Measurements from ENCODE around the gene STXBP6.

STXBP6 gene

DNA sequence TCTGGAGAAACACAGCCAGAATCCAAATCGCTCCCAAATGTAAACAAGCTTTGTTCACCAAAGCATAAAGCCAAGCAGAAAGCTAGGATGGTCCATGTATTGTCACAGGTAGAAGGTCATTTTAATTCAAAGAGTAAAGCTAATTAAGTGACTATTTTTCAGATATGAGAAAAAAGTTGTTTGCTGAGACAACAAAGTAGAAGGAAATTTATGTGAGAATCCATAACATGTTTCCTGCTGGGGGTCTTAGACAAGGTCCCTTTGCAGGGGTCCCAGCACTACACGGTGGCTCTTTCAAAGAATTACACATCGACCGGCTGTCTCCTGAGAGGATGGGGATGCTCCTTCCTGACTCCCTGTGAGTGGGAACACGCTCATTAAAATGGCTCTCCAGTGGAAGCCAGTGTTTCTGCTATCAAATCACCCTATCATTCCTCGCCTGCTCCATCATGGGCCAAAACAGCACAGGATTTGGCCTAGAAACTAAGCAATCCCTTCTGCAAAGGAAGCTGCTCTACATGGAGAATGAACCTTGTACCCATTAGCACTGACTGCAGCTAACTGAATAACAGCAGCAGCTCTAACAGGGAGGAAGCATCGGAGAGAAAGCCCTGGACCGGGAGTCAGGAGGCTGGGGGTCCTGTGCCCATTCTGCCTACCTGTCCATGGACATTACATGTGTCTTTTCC is 175.3 kb downstream of the STXBP6 start:
- Histone ChIP-seq H3K27ac (ENCODE audit: low read depth, low read length) (no peak overlapping the region), H3K36me3 (ENCODE audit: low read length) (no peaks in the 10 kb centered on the region), H3K9me3 (ENCODE audit: insufficient read depth, low read length) (no peaks in the 10 kb centered on the region), H3K4me2 (ENCODE audit: low read depth, low read length, poor library complexity, severe bottlenecking) (no peak overlapping the region), H3K27me3 (ENCODE audit: low read length) (no peaks in the 10 kb centered on the region), H3F3A (ENCODE audit: insufficient read depth) (no peaks in the 10 kb centered on the region), H3K9me2 (replicated peaks; ENCODE audit: insufficient read depth, low read length) (no peaks in the 10 kb centered on the region), H3K4me3 (ENCODE audit: insufficient read depth, low read length, poor library complexity, severe bottlenecking) (no peak overlapping the region), H3K9ac (ENCODE audit: low read length) (no peak overlapping the region), H2AFZ (ENCODE audit: low read depth, low read length, severe bottlenecking) (no peak overlapping the region), H3K79me2 (ENCODE audit: insufficient read depth, low read length) (no peaks in the 10 kb centered on the region), H4K20me1 (ENCODE audit: low read depth, low read length) (no peaks in the 10 kb centered on the region)
- TF ChIP-seq, protein P1, sequence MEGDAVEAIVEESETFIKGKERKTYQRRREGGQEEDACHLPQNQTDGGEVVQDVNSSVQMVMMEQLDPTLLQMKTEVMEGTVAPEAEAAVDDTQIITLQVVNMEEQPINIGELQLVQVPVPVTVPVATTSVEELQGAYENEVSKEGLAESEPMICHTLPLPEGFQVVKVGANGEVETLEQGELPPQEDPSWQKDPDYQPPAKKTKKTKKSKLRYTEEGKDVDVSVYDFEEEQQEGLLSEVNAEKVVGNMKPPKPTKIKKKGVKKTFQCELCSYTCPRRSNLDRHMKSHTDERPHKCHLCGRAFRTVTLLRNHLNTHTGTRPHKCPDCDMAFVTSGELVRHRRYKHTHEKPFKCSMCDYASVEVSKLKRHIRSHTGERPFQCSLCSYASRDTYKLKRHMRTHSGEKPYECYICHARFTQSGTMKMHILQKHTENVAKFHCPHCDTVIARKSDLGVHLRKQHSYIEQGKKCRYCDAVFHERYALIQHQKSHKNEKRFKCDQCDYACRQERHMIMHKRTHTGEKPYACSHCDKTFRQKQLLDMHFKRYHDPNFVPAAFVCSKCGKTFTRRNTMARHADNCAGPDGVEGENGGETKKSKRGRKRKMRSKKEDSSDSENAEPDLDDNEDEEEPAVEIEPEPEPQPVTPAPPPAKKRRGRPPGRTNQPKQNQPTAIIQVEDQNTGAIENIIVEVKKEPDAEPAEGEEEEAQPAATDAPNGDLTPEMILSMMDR (IDR thresholded peaks at IDR 0.05; ENCODE audit: insufficient read depth, low read length, poor library complexity, severe bottlenecking) = no peak
- TF ChIP-seq EZH2phosphoT487 (conservative IDR thresholded peaks at IDR 0.05; ENCODE audit: low read length) = no peak

DNA sequence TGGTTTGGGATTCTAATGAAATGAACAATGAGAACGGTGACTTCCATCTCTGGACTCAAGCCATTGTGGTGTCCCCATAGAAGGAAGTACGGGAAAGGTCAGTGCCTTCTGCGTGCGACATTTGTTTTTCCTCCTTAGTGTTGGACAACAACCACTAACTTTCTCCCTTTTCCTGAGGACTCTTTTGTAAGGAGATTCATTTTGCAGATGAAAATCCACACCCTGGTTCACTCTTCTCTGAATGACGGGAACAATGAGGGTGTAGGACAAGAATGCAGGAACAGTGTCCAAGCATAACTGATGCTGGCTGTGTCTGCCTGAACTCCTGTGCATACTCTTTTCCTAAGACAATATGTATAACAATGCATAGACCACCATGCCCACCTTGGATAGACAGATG is 176.4 kb downstream of the STXBP6 start:
- TF ChIP-seq EZH2phosphoT487 (conservative IDR thresholded peaks at IDR 0.05; ENCODE audit: low read length) = no peak
- TF ChIP-seq, protein P1 (IDR thresholded peaks at IDR 0.05; ENCODE audit: insufficient read depth, low read length, poor library complexity, severe bottlenecking) = no peak
- H4K20me1 ChIP-seq (ENCODE audit: low read depth, low read length) = no peaks in the 10 kb centered on the region
- no peak overlapping the region for H2AFZ ChIP-seq (ENCODE audit: low read depth, low read length, severe bottlenecking)
- no peaks in the 10 kb centered on the region for H3K27me3 ChIP-seq (ENCODE audit: low read length)
- H3K9me2 ChIP-seq (replicated peaks; ENCODE audit: insufficient read depth, low read length) = no peaks in the 10 kb centered on the region
- H3K4me3 ChIP-seq (ENCODE audit: insufficient read depth, low read length, poor library complexity, severe bottlenecking) = no peak overlapping the region
- H3K9me3 ChIP-seq (ENCODE audit: insufficient read depth, low read length) = no peaks in the 10 kb centered on the region
- no peaks in the 10 kb centered on the region for H3K36me3 ChIP-seq (ENCODE audit: low read length)
- H3K9ac ChIP-seq (ENCODE audit: low read length) = no peak overlapping the region
- no peaks in the 10 kb centered on the region for H3K79me2 ChIP-seq (ENCODE audit: insufficient read depth, low read length)
- H3K27ac ChIP-seq (ENCODE audit: low read depth, low read length) = no peak overlapping the region
- H3F3A ChIP-seq (ENCODE audit: insufficient read depth) = no peaks in the 10 kb centered on the region
- no peak overlapping the region for H3K4me2 ChIP-seq (ENCODE audit: low read depth, low read length, poor library complexity, severe bottlenecking)

DNA sequence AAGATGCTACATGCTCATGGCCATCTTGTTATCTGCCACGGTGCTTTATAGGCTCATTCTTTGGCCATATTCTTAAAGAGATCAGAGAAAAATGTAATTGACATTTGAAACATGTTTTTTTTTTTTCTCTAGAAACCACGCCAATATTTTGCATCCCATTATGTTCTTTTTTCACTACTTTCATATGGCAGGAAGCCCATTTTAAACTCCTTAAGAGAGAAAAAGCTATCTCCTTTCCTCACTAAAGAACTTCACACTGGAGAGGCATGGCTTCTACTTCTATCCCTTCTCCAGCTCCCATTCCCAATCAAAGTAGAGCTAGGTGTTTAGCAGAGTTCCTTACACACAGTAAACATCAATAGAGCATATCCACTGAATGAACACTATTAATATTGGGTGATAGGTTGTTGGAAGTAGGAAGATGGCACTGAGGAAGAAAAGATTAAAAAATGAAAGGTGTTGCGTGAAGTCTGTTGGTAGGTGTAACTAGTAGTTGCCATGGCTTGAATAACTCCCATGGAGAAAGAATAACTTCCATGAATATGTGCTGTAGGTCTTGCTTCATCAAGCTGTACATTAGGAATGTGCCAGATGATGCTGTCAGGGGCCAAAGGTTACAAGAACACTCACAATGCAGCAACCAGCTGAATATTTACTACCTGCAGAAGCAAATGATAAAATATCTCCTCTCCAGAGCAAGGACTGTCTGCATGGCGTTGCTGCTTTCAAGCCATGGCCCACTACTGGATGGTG is 178.8 kb downstream of the STXBP6 start:
- Histone ChIP-seq H3K9me3 (ENCODE audit: insufficient read depth, low read length) (no peaks in the 10 kb centered on the region), H4K20me1 (ENCODE audit: low read depth, low read length) (no peaks in the 10 kb centered on the region), H3K79me2 (ENCODE audit: insufficient read depth, low read length) (no peaks in the 10 kb centered on the region), H3K9me2 (replicated peaks; ENCODE audit: insufficient read depth, low read length) (no peaks in the 10 kb centered on the region), H3K36me3 (ENCODE audit: low read length) (no peaks in the 10 kb centered on the region), H2AFZ (ENCODE audit: low read depth, low read length, severe bottlenecking) (no peak overlapping the region), H3K27ac (ENCODE audit: low read depth, low read length) (no peak overlapping the region), H3K4me3 (ENCODE audit: insufficient read depth, low read length, poor library complexity, severe bottlenecking) (no peak overlapping the region), H3F3A (ENCODE audit: insufficient read depth) (no peaks in the 10 kb centered on the region), H3K4me2 (ENCODE audit: low read depth, low read length, poor library complexity, severe bottlenecking) (no peak overlapping the region), H3K27me3 (ENCODE audit: low read length) (no peaks in the 10 kb centered on the region), H3K9ac (ENCODE audit: low read length) (no peak overlapping the region)
- no peak for TF ChIP-seq EZH2phosphoT487 (conservative IDR thresholded peaks at IDR 0.05; ENCODE audit: low read length)
- TF ChIP-seq, protein P1 (IDR thresholded peaks at IDR 0.05; ENCODE audit: insufficient read depth, low read length, poor library complexity, severe bottlenecking) = no peak

Data from SU-DHL-6 (cell line).